GM12864 (cell line): ENCODE results near the gene MAN1C1.

Source experiments
- DNase-seq: peaks from one replicate; pipeline ENCODE4 v3.0.0-alpha.2; 2011; ENCODE audit warnings: low read depth
- H3K4me3 ChIP-seq: 2 replicates; pipeline ENCODE4 v1.5.1; 2011; ENCODE audit warnings: mild to moderate bottlenecking, low read depth, low read length, control low read depth
- TF ChIP-seq, protein P1 (sequence below): IDR thresholded peaks from 2 replicates; pipeline ENCODE4 v1.5.1; 2011; ENCODE audit warnings: low read depth, mild to moderate bottlenecking, moderate library complexity, low read length, control low read depth, inconsistent platforms; ENCODE audit errors: missing control alignments

The MAN1C1 gene

DNA sequence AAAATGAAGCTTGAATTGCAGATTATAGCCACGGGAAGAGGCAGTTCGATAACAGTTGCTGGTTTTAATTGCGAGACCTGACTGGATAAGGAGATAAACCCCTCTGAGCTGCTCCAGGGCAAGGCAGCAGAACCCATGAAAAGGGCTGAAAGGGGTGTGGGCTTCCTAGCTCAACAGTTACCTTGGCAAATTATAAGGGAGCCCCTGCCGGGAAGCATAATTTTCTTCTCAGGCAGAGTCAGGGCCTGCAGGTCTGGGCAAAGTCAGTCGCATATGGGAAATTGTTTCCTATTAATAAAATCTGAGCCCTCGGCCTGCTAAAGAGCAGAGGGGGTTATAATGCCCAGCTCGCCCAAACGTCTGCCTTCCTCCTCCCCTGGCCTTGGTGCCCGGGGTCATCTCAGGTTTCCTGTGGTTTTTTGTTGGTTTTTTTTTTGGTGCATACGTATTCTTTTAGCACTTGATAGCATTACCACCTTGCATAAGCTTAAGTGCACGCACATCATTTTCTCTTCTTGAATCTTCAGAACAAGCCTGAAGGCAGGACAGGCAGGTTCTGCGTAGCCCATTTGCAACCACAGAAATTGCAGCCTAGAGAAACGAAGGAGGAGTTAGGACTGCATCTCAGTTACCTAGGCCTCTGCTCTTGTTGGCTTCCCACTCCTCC, 149.5 kb downstream of the MAN1C1 start:
- TF ChIP-seq, protein P1, sequence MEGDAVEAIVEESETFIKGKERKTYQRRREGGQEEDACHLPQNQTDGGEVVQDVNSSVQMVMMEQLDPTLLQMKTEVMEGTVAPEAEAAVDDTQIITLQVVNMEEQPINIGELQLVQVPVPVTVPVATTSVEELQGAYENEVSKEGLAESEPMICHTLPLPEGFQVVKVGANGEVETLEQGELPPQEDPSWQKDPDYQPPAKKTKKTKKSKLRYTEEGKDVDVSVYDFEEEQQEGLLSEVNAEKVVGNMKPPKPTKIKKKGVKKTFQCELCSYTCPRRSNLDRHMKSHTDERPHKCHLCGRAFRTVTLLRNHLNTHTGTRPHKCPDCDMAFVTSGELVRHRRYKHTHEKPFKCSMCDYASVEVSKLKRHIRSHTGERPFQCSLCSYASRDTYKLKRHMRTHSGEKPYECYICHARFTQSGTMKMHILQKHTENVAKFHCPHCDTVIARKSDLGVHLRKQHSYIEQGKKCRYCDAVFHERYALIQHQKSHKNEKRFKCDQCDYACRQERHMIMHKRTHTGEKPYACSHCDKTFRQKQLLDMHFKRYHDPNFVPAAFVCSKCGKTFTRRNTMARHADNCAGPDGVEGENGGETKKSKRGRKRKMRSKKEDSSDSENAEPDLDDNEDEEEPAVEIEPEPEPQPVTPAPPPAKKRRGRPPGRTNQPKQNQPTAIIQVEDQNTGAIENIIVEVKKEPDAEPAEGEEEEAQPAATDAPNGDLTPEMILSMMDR, result no peak
- no peak for DNase-seq
- no peak overlapping the region for H3K4me3 ChIP-seq

DNA sequence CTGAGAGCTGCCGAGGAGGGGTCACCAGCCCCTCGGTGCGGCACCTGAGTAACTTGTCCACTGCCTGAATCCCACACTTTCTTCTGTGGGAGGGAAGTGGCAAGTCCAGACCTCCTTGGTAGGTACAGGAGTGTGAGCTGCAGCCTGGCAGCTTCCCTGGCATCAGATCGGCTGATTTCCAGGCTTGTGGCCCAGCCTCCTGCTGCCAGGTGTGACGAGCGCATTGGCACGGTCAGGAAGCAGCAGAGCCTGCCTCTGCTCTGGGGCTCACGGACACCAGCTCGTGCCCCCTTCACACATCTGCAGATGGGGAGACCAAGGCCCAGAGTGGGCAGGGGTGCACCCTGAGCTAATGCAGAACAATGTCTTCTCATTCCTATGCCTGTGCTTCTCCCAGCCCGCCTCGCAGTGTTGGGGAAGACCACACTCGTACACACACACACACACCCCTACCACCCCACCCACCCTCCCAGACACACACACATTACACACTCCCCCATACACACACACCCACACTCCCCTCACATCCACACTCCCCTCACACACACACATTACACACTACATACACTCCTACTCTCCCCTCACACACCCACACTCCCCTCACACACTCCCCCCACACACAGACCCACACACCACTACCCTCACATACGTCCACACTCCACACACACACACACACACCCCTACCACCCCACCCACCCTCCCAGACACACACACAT, 150.3 kb downstream of the MAN1C1 start:
- TF ChIP-seq, protein P1, result no peak
- no peak overlapping the region for H3K4me3 ChIP-seq
- no peak for DNase-seq

DNA sequence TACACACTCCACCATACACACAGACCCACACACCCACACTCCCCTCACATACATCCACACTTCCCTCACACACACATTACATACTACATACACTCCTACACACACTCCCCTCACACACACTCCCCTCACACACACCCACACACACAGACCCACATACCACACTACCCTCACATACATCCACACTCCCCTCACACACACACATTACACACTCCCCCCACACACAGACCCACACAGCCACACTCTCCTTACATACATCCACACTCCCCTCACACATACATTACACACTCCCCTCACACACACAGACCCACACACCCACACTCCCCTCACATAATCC, 150.8 kb downstream of the MAN1C1 start:
- no peak for DNase-seq

DNA sequence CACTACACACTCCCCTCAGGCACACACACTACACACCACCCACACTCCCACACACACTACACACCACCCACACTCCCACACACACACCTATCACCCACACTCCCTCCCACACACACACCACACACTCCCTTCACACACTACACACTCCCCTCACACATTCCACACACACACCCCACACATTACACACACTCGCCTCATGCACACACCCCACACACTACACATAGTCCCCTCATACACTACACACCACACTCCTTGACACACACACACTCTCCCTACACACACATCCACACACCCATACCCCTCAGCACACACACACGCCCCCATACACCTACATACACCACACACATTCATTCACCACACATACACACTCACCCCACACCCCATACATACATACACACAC, 152.4 kb downstream of the MAN1C1 start:
- no peak for DNase-seq
- TF ChIP-seq, protein P1, result no peak
- H3K4me3 ChIP-seq, result no peak overlapping the region

More for the DNA sequence above, 150.8 kb downstream of the MAN1C1 start:
- TF ChIP-seq, protein P1, result no peak
- no peak overlapping the region for H3K4me3 ChIP-seq

DNA sequence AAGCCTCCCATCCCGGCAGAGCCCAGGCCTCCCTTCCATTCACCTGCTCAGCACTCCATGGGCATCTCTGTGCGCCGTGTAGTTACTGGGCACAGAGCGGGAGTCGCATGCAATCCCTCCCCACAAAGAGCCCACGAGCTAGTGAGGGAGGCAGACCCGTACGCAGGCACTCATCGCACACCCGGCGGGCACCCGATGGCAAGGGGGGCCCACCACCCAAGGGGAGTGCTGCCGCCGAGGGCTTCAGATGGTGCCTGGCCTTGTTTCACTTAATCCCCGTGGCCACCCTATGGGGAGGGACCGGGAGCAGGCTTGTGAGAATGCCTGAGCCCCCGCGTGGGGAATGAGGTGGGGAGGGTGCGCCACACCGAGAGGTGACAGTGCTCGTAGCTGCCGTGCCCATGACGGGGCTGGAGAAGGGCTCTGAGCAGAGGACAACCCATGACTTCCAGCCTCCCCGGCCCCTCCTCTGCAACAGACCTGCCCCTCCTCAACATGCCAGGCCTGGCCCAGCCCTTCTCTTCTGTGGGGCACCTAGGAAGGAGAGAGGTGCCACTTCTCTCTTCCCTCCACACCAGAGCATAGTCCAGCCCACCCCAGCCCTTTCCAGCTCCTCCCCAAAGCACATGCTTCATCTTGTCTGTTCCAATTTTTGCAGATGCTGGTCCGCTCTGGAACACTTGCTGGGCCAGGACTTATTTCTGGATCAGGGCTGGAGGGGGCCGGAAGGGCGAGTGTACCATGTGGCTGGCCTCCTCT, 153.2 kb downstream of the MAN1C1 start:
- no peak for DNase-seq
- TF ChIP-seq, protein P1, result no peak
- H3K4me3 ChIP-seq, result no peak overlapping the region

DNA sequence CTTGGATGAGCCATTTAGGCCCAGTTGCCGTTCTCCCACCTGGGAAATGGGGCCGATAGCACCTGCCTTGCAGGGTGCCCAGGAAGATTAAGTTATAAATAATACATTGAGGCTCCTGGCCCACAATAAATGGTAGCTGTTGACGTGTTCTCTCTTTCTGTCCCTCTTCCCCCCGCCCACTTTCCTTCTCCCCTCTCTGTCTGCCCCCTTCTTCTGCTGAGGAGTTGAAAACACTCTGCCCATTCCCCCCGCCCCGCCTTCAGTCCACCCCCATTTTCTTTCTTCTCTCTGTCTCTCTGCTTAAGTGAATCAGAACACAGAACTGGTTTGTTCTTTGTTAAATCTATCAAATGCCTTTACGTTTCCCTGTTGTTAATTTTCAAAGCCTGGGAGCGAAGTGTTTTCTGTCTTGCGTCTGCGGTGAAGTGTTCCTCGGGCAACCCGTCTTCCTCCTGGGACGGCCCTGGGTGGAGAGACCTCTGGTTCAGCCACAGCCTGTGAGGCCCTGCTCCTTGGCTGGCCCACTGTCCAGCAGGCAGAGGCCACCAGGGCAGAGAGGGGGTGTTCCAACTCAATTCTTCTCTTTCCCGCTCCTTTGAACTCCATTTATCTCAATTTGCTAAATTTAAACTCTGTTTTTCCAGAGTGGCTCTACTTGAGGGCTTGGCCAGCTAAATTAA, 154.1 kb downstream of the MAN1C1 start:
- H3K4me3 ChIP-seq, result no peak overlapping the region
- TF ChIP-seq, protein P1, result no peak
- DNase-seq, result no peak
